GM18870 (cell line): Measurements from ENCODE around the gene DIP2A.
"Not testable (repeated sequence)": the region's sequence is repeated elsewhere in the genome, so short reads cannot be mapped to it uniquely, and the experiment has no call there.

ENCODE experiments used
- ATAC-seq: cut with Tn5 transposase; IDR thresholded peaks from one replicate; pipeline ENCODE4 v1.9.1; 2021; ENCODE audit warnings: moderate library complexity; ENCODE audit not compliant: unreplicated experiment

The DIP2A gene

GRCh38 chr21:46554431-46555224 is 95.9 kb downstream of the DIP2A start:
- no peak for ATAC-seq

- no peak for ATAC-seq
Measured at GRCh38 chr21:46555225-46555617, 96.5 kb downstream of the DIP2A start.

GRCh38 chr21:46555678-46556077 is 97.0 kb downstream of the DIP2A start:
- no peak for ATAC-seq

GRCh38 chr21:46556802-46557201 is 98.1 kb downstream of the DIP2A start:
- ATAC-seq: no peak

GRCh38 chr21:46557469-46557868 is 98.8 kb downstream of the DIP2A start:
- no peak for ATAC-seq

- no peak for ATAC-seq
Measured at GRCh38 chr21:46557919-46558392, 99.3 kb downstream of the DIP2A start.

- no peak for ATAC-seq
Measured at GRCh38 chr21:46559291-46559983, 100.7 kb downstream of the DIP2A start.

- no peak for ATAC-seq
Measured at GRCh38 chr21:46560568-46561444, 102.1 kb downstream of the DIP2A start.

- no peak for ATAC-seq
Measured at GRCh38 chr21:46561445-46562090, 102.9 kb downstream of the DIP2A start.

- no peak for ATAC-seq
Measured at GRCh38 chr21:46562472-46562871, 103.8 kb downstream of the DIP2A start.

GRCh38 chr21:46562964-46563607 is 104.4 kb downstream of the DIP2A start:
- no peak for ATAC-seq

GRCh38 chr21:46564391-46564790 is 105.7 kb downstream of the DIP2A start:
- no peak for ATAC-seq

GRCh38 chr21:46567348-46567747 is 108.7 kb downstream of the DIP2A start:
- no peak for ATAC-seq

- no peak for ATAC-seq
Measured at GRCh38 chr21:46568562-46568961, 109.9 kb downstream of the DIP2A start.

GRCh38 chr21:46569081-46569480 is 110.4 kb downstream of the DIP2A start:
- no peak for ATAC-seq

- no peak for ATAC-seq
Measured at GRCh38 chr21:46570119-46570518, 111.4 kb downstream of the DIP2A start.

GRCh38 chr21:46570631-46571030 is 111.9 kb downstream of the DIP2A start:
- no peak for ATAC-seq

- ATAC-seq: no peak
Measured at GRCh38 chr21:46572850-46573249, 114.2 kb downstream of the DIP2A start.

GRCh38 chr21:46577786-46578185 is 119.1 kb downstream of the DIP2A start:
- ATAC-seq: not testable (repeated sequence)

- ATAC-seq: not testable (repeated sequence)
Measured at GRCh38 chr21:46579394-46579793, 120.7 kb downstream of the DIP2A start.
